Globus pallidus (tissue), 1 donor: ENCODE results near the gene FAM171A1.
A peak's percentile ranks its signal among the peaks of the same experiment; 100 is the strongest.

Source experiments
- DNase-seq: peaks from one replicate; pipeline ENCODE4 v3.0.0-alpha.2; 2015; ENCODE audit warnings: low spot score

The FAM171A1 gene

DNA sequence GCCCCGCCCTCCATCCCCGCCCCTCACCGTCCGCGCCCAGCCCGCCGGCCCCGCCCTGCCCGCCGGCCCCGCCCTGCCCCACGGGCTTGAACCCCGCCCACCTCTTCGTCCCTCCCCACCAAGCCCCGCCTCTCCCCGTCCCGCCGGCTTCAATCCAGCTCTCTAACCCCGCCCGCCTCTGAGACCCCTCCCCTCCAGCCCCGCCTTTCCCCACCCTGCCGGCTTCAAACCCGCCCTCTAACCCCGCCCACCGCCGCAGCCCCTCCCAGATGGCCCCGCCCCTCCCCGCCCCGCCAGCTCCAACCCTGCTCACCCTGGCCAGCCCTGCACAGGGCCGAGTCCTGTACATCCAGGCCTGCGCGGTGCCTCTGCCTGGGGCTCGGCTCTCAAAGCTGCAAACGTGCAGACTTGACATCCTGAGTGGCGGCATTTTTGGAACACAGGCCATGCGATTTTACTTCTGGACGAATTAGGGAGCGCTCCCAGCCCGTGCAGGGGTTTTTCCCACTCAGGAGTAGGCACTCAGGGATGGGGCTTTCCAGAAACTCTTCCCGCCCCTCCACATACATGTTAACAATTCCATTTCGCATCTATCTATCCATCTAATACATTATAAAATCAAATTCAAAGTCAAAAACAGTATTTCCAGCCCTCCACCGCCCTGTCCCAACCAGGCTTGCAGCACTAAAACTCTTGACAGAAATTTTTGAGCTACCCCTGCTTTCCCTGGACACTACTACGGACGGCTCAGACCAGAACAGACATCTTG lies 202.1 kb downstream of the FAM171A1 start:
- peak; percentile 97 for DNase-seq

GRCh38 chr10:15168291-15168785 lies 202.8 kb downstream of the FAM171A1 start, which contains the start of gene NMT2:
TSS of gene NMT2 (minus strand) at chr10:15168693. CDS start at chr10:15168612, 81 bp downstream.
- DNase-seq: no peak

- DNase-seq: peak; percentile 38
These were observed 203.4 kb downstream of the FAM171A1 start for GRCh38 chr10:15167411-15168290.

DNA sequence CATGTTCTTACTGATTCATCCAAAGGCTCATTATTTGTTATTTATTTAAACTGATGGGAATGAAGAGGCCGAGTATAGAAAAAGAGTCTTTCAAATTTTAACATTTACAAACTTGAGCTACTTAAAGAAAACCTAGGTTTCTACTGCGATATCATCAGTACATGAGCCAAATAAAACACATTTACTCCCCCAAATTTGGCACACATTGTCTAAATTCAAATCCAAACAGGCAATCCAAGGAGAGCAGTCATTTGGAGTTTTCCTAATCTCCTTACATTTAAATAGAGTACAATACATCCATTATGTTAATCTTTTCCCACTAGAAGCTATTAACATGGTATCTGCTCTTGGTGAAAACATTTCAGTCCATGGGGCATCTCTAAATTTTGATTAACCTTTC lies 204.8 kb downstream of the FAM171A1 start:
- no peak for DNase-seq

DNA sequence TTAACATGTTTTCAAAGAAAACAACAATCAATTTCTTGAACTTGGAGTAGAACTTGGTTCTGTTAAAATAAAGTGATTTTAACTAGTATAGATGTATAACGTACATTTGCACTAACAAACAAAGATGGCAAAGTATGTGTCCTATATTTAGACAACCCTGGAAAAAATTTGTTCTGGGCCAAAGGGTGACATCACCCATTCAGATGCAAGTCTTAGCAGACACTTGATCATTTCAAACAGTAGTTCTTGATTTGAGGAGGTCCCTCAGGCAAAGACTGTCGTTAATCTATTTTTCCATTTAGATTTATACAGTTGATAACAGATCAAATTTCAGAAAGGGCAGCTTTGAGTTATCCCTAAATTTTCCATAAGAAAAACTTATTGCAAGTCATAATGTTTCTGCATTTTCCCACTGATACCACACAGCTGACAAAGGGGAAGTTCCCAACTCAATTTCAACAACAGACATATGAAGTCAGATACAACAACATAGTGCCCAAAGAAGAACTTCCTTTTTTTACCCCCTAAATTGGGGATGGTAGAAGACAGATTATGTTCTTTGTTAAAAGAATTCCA lies 207.7 kb downstream of the FAM171A1 start:
- DNase-seq: no peak
